Right cardiac atrium (tissue), 5 donors: ENCODE measurements around the gene MAPK6. TPM values are rescaled to one million over a fixed set of nuclear protein-coding genes. Genes with fewer than 3 reads are reported as not detected.
"Not testable (repeated sequence)": the region's sequence is repeated elsewhere in the genome, so short reads cannot be mapped to it uniquely, and the experiment has no call there.

Experiments
- ATAC-seq, 2 donors: fragments of 200-7000 bp; cut with Tn5 transposase; one replicate each; pipeline versions ENCODE4 v1.8.0 to v1.9.1; 2020; ENCODE audit warnings: moderate library complexity in 2 of 2, mild to moderate bottlenecking in 1 of 2
- DNase-seq, 3 donors: peaks; one replicate each; pipeline ENCODE4 v3.0.0-alpha.2; 2020
- H3K27ac ChIP-seq: one replicate; pipeline ENCODE4 v1.5.1; 2013; ENCODE audit warnings: mild to moderate bottlenecking, low read length, control low read depth, moderate library complexity
- H3K27me3 ChIP-seq: one replicate; pipeline ENCODE4 v1.6.1; 2013; ENCODE audit not compliant: control insufficient read depth, insufficient read depth
- H3K4me1 ChIP-seq: one replicate; pipeline ENCODE4 v1.6.1; 2013; ENCODE audit warnings: low read length; ENCODE audit not compliant: control insufficient read depth, insufficient read depth
- H3K4me3 ChIP-seq: one replicate; pipeline ENCODE4 v1.5.1; 2013; ENCODE audit warnings: low read length, control low read depth
- H3K9me3 ChIP-seq: one replicate; pipeline ENCODE4 v1.6.1; 2013; ENCODE audit warnings: low read length; ENCODE audit not compliant: control insufficient read depth
- WGBS: extraction: QIAGEN DNeasy Blood & Tissue Kit; methylation state at CpG from one replicate; pipeline ENCODE4 v1.1.7; 2013; 5-methylcytosine and 5-hydroxymethylcytosine counted together
- intact Hi-C, 4 donors: fragments of 100-400 bp; cut with DNase I; formaldehyde crosslinking; loops; one replicate each; pipeline versions ENCODE4 v1.11.0 to v1.14.0; 2022 to 2023
- polyA plus RNA-seq: library from polyadenylated mRNA; stranded (reverse); fragments of 200-250 nt; gene quantifications from one replicate; pipeline ENCODE4 v1.2.3, GENCODE V29; 2013
- total RNA-seq, 4 donors: library from RNA; stranded (reverse); fragmentation: NEBNext Ultra II Directional; extraction: Animal tissue kit (Norgen Biotek cat#: 25700); gene quantifications; one replicate each; pipeline ENCODE4 v1.2.1, GENCODE V29; 2021
- donor health status: healthy with polysubstance abuse.
- donor health status: DM: no; HTN: yes; CAD: no.
- donor health status: DM: no; HTN: no; CAD: no.
- donor health status: DM: no; HTN: yes; CAD: no; lungs with severe emphysema.
- donor health status: DM: yes; HTN: yes; CAD: no.

MAPK6 gene
- total and polyA plus RNA-seq, 5 donors: 6.1 to 22.3 (median 18.8) TPM

GRCh38 chr15:52083603-52084002 lies 64.6 kb downstream of the MAPK6 start:
- no peaks in the 10 kb centered on the region for H3K4me1 ChIP-seq
- no peak for ATAC-seq
- whole genome bisulfite sequencing: 72% methylated on average over 4 of the region's 4 CpGs
- H3K27ac ChIP-seq: no peak overlapping the region
- DNase-seq: no peak
- intact Hi-C loops: no loop called here
- no peaks in the 10 kb centered on the region for H3K27me3 ChIP-seq
- no peak overlapping the region for H3K4me3 ChIP-seq
- peaks cover 3% of the 10 kb centered on the region for H3K9me3 ChIP-seq

GRCh38 chr15:52085299-52085698 lies 66.3 kb downstream of the MAPK6 start:
- peaks cover 3% of the 10 kb centered on the region for H3K9me3 ChIP-seq
- no peak overlapping the region for H3K27ac ChIP-seq
- no peaks in the 10 kb centered on the region for H3K4me1 ChIP-seq
- no peak for DNase-seq
- intact Hi-C loops: no loop called here
- H3K4me3 ChIP-seq: no peak overlapping the region
- H3K27me3 ChIP-seq: no peaks in the 10 kb centered on the region
- ATAC-seq: no peak

GRCh38 chr15:52086011-52086786 lies 67.2 kb downstream of the MAPK6 start:
- 89% methylated on average over 5 of the region's 5 CpGs for WGBS

GRCh38 chr15:52090193-52090592 lies 71.2 kb downstream of the MAPK6 start:
- Histone ChIP-seq H3K27ac (no peak overlapping the region), H3K4me3 (no peak overlapping the region), H3K9me3 (peaks cover 3% of the 10 kb centered on the region), H3K4me1 (peaks cover 6% of the 10 kb centered on the region), H3K27me3 (no peaks in the 10 kb centered on the region)
- DNase-seq (no peak), ATAC-seq (no peak)
- intact Hi-C loops: no loop called here

More at GRCh38 chr15:52086011-52086786, 67.2 kb downstream of the MAPK6 start:
- Histone ChIP-seq H3K27me3 (no peaks in the 10 kb centered on the region), H3K4me3 (no peak overlapping the region), H3K9me3 (peaks cover 3% of the 10 kb centered on the region), H3K27ac (no peak overlapping the region), H3K4me1 (no peaks in the 10 kb centered on the region)
- intact Hi-C loops: no loop called here
- DNase-seq (no peak), ATAC-seq (no peak)

- intact Hi-C loops: no loop called here
- Histone ChIP-seq H3K4me1 (peaks cover 6% of the 10 kb centered on the region), H3K27me3 (no peaks in the 10 kb centered on the region), H3K4me3 (no peak overlapping the region), H3K9me3 (no peaks in the 10 kb centered on the region), H3K27ac (no peak overlapping the region)
- 60% methylated on average over 4 of the region's 4 CpGs for WGBS
- no peak for DNase-seq
- ATAC-seq: no peak
Observed at GRCh38 chr15:52093167-52093538, 74.1 kb downstream of the MAPK6 start.

- no peaks in the 10 kb centered on the region for H3K9me3 ChIP-seq
- H3K27me3 ChIP-seq: no peaks in the 10 kb centered on the region
- no peak overlapping the region for H3K4me3 ChIP-seq
- no peak overlapping the region for H3K27ac ChIP-seq
- H3K4me1 ChIP-seq: peaks cover 6% of the 10 kb centered on the region
- intact Hi-C loops: no loop called here
- DNase-seq: peak in 2 of 3 donors; percentile 48 to 58
- ATAC-seq: peak; percentile 57 to 69
- WGBS: 58% methylated on average over 12 of the region's 12 CpGs
Observed at GRCh38 chr15:52093539-52094510, 74.8 kb downstream of the MAPK6 start.

GRCh38 chr15:52094811-52095584 lies 76.0 kb downstream of the MAPK6 start:
- no peaks in the 10 kb centered on the region for H3K9me3 ChIP-seq
- no peak overlapping the region for H3K4me3 ChIP-seq
- no peak overlapping the region for H3K27ac ChIP-seq
- H3K27me3 ChIP-seq: no peaks in the 10 kb centered on the region
- ATAC-seq (no peak), DNase-seq (no peak)
- intact Hi-C loops: no loop called here
- peaks cover 6% of the 10 kb centered on the region for H3K4me1 ChIP-seq
- WGBS: 91% methylated on average over 12 of the region's 12 CpGs

- DNase-seq: no peak
- intact Hi-C loops: no loop called here
- H3K27me3 ChIP-seq: no peaks in the 10 kb centered on the region
- no peak for ATAC-seq
- no peaks in the 10 kb centered on the region for H3K9me3 ChIP-seq
- H3K4me3 ChIP-seq: no peak overlapping the region
- no peak overlapping the region for H3K27ac ChIP-seq
- H3K4me1 ChIP-seq: peaks cover 6% of the 10 kb centered on the region
- WGBS: 77% methylated on average over 4 of the region's 4 CpGs
Observed at GRCh38 chr15:52095597-52096262, 76.7 kb downstream of the MAPK6 start.

GRCh38 chr15:52096536-52096935 lies 77.5 kb downstream of the MAPK6 start:
- intact Hi-C loops, DNase-seq, H3K4me3 ChIP-seq, H3K27me3 ChIP-seq, H3K9me3 ChIP-seq, H3K27ac ChIP-seq, ATAC-seq, H3K4me1 ChIP-seq: not testable (repeated sequence)
- WGBS: 96% methylated on average over 9 of the region's 9 CpGs

GRCh38 chr15:52097180-52097579 lies 78.2 kb downstream of the MAPK6 start:
- no peak for ATAC-seq
- no peak overlapping the region for H3K27ac ChIP-seq
- H3K4me1 ChIP-seq: peaks cover 6% of the 10 kb centered on the region
- H3K27me3 ChIP-seq: no peaks in the 10 kb centered on the region
- no peak overlapping the region for H3K4me3 ChIP-seq
- intact Hi-C loops: no loop called here
- no peak for DNase-seq
- no peaks in the 10 kb centered on the region for H3K9me3 ChIP-seq
